Osteocyte (in vitro differentiated cells): ENCODE results near the gene ANKRD7. TPM values are rescaled to one million over a fixed set of nuclear protein-coding genes. Genes with fewer than 3 reads are reported as not detected.

ENCODE experiments used
- DNase-seq: peaks from one replicate; pipeline ENCODE4 v3.0.0; 2021; ENCODE audit warnings: mixed read lengths; ENCODE audit not compliant: unreplicated experiment; ENCODE audit errors: extremely low spot score
- H3K27ac Mint-ChIP-seq: one replicate; pipeline ENCODE4 v1.8.0; 2021; ENCODE audit warnings: mild to moderate bottlenecking, mixed read lengths; ENCODE audit not compliant: unreplicated experiment
- H3K27me3 Mint-ChIP-seq: one replicate; pipeline ENCODE4 v1.8.0; 2021; ENCODE audit warnings: mixed read lengths; ENCODE audit not compliant: unreplicated experiment
- H3K36me3 Mint-ChIP-seq: one replicate; pipeline ENCODE4 v1.8.0; 2021; ENCODE audit warnings: mixed read lengths; ENCODE audit not compliant: unreplicated experiment
- H3K4me1 Mint-ChIP-seq: one replicate; pipeline ENCODE4 v1.8.0; 2021; ENCODE audit warnings: mixed read lengths; ENCODE audit not compliant: unreplicated experiment
- H3K4me3 Mint-ChIP-seq: one replicate; pipeline ENCODE4 v1.8.0; 2021; ENCODE audit warnings: mild to moderate bottlenecking, moderate library complexity, mixed read lengths; ENCODE audit not compliant: unreplicated experiment
- H3K9me3 Mint-ChIP-seq: one replicate; pipeline ENCODE4 v1.8.0; 2021; ENCODE audit warnings: mixed read lengths; ENCODE audit not compliant: unreplicated experiment
- total RNA-seq: library from RNA; stranded (reverse); gene quantifications from 2 replicates; pipeline ENCODE4 v1.2.1, GENCODE V29; 2021
- TF ChIP-seq, protein P1 (sequence below): fragments of 200-600 bp; sonication (generic); IDR thresholded peaks from 2 replicates; pipeline ENCODE4 v1.5.0; 2021; ENCODE audit warnings: antibody characterized with exemption, mild to moderate bottlenecking, moderate library complexity

ANKRD7 gene
- total RNA-seq, 1 donor from 2014 or later: not detected

DNA sequence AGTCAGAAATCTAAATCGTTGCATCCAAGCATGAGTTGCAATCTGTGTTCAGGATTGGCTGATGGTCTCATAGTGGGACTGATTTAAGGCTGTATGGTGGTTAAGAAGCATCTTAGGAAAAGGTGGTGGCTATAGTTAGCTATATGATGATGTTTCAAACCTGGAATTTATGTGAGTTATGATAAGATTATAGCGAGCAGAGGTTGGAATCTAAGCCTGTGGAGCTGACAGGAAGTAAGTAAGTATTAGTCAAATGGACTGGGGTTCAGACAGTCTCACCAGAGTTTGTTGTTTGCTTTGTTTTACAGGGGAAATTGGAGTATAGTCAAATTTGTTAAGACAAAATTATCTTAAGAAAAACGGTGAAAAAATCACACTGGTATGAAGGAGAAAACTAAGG is 56.7 kb downstream of the ANKRD7 start:
- no peak overlapping the region for H3K4me3 Mint-ChIP-seq
- no peaks in the 10 kb centered on the region for H3K9me3 Mint-ChIP-seq
- TF ChIP-seq, protein P1, sequence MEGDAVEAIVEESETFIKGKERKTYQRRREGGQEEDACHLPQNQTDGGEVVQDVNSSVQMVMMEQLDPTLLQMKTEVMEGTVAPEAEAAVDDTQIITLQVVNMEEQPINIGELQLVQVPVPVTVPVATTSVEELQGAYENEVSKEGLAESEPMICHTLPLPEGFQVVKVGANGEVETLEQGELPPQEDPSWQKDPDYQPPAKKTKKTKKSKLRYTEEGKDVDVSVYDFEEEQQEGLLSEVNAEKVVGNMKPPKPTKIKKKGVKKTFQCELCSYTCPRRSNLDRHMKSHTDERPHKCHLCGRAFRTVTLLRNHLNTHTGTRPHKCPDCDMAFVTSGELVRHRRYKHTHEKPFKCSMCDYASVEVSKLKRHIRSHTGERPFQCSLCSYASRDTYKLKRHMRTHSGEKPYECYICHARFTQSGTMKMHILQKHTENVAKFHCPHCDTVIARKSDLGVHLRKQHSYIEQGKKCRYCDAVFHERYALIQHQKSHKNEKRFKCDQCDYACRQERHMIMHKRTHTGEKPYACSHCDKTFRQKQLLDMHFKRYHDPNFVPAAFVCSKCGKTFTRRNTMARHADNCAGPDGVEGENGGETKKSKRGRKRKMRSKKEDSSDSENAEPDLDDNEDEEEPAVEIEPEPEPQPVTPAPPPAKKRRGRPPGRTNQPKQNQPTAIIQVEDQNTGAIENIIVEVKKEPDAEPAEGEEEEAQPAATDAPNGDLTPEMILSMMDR: no peak
- no peak for DNase-seq
- H3K27me3 Mint-ChIP-seq: peaks cover 3% of the 10 kb centered on the region
- no peak overlapping the region for H3K27ac Mint-ChIP-seq
- H3K4me1 Mint-ChIP-seq: peaks cover 1% of the 10 kb centered on the region
- H3K36me3 Mint-ChIP-seq: no peaks in the 10 kb centered on the region

DNA sequence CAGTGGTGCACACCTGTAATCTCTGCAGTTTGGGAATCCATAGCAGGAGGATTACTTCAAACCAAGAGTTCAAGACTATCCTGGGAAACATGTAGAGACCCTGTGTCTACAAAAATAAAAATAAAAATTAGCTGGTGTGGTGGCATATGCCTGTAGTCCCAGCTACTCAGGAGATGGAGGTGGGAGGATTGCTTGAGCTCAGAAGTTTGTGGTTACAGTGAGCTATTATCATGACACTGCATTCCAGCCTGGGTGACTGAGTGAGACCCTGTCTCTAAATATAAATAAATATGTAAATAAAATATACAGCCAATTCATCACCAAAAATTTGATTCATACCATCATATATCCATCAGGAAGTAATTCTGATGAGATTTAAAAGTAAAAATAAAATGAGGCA is 60.9 kb downstream of the ANKRD7 start:
- H3K4me3 Mint-ChIP-seq: no peak overlapping the region
- H3K27ac Mint-ChIP-seq: no peak overlapping the region
- no peaks in the 10 kb centered on the region for H3K27me3 Mint-ChIP-seq
- no peaks in the 10 kb centered on the region for H3K9me3 Mint-ChIP-seq
- no peak for DNase-seq
- H3K4me1 Mint-ChIP-seq: peaks cover 1% of the 10 kb centered on the region
- TF ChIP-seq, protein P1: no peak
- H3K36me3 Mint-ChIP-seq: no peaks in the 10 kb centered on the region

DNA sequence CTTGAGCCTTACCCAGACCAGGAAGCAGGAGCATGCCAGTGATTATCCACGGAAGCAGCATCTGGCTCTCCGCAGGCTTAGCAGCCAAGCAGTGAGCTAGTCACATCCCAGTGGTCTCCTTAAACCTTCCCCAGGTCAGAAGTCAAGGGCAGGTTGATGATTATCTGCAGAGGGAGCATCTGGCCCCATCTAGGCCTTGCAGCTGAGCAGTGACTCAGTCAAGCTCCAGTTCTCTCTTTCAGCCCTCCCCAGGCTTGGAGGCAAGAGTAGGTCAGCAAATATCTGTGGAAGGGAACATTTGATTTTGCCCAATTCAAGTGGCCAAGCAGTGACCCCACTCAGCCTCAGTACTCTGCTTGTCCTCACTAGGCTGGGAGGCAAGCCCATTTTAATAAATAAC is 61.6 kb downstream of the ANKRD7 start:
- TF ChIP-seq, protein P1: no peak
- H3K4me3 Mint-ChIP-seq: no peak overlapping the region
- H3K9me3 Mint-ChIP-seq: no peaks in the 10 kb centered on the region
- no peak overlapping the region for H3K27ac Mint-ChIP-seq
- H3K4me1 Mint-ChIP-seq: no peaks in the 10 kb centered on the region
- DNase-seq: no peak
- H3K36me3 Mint-ChIP-seq: no peaks in the 10 kb centered on the region
- H3K27me3 Mint-ChIP-seq: no peaks in the 10 kb centered on the region

DNA sequence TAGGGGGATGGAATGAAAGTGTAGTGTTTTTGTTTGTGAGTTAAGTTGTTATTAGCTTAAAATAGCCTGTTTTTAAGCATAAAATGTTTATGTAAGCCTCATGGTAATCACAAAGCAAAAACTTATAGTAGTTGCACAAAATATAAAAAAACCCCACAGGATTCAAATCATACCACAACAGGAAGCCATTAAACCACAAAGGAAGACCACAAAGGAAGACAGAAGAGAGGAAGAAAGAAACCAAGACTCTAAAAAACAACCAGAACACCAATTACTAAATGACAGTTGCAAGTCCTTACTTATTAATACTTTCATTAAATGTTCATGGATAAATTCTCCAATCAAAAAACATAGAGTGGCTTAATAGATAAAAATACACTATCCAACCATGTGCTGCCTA is 63.6 kb downstream of the ANKRD7 start:
- no peak overlapping the region for H3K4me3 Mint-ChIP-seq

DNA sequence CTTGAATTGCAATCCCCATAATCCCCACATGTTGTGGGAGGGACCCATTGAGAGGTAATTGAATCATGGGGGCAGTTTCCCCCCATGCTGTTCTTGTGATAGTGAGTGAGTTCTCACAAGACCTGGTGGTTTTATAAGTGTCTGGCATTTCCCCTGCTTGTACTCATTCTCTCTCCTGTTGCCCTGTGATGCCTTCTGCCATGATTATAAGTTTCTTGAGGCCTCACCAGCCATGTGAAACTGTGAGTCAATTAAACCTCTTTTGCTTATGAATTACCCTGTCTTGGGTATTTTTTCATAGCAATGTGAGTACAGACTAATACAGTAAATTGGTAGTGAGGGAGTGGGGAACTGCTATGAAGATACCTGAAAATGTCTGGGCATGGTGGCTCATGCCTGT is 65.0 kb downstream of the ANKRD7 start:
- H3K9me3 Mint-ChIP-seq: no peaks in the 10 kb centered on the region

More for the DNA sequence above, 63.6 kb downstream of the ANKRD7 start:
- TF ChIP-seq, protein P1: no peak
- no peaks in the 10 kb centered on the region for H3K36me3 Mint-ChIP-seq
- no peaks in the 10 kb centered on the region for H3K4me1 Mint-ChIP-seq
- no peak overlapping the region for H3K27ac Mint-ChIP-seq
- DNase-seq: no peak
- no peaks in the 10 kb centered on the region for H3K9me3 Mint-ChIP-seq
- H3K27me3 Mint-ChIP-seq: no peaks in the 10 kb centered on the region

More for the DNA sequence above, 65.0 kb downstream of the ANKRD7 start:
- Mint-ChIP-seq H3K27ac (no peak overlapping the region), H3K4me1 (no peaks in the 10 kb centered on the region), H3K36me3 (no peaks in the 10 kb centered on the region), H3K4me3 (no peak overlapping the region), H3K27me3 (no peaks in the 10 kb centered on the region)
- TF ChIP-seq, protein P1: no peak
- DNase-seq: no peak

Other genes with a start within 250 kb of the ANKRD7 start
- 27.3 and 31.1 TPM in 2 replicates for gene LSM8, start 40.5 kb upstream of the ANKRD7 start, total RNA-seq